Activated effector memory CD4-positive, alpha-beta T cell treated with Interleukin-2 at 50 U/mL for 16 hours (primary cell): ENCODE data around the gene RXYLT1.
"Not testable (repeated sequence)": the region's sequence is repeated elsewhere in the genome, so short reads cannot be mapped to it uniquely, and the experiment has no call there.

Experiments
- DNase-seq: peaks from one replicate; pipeline ENCODE4 v3.0.0-alpha.2; 2020

Gene RXYLT1, protein sequence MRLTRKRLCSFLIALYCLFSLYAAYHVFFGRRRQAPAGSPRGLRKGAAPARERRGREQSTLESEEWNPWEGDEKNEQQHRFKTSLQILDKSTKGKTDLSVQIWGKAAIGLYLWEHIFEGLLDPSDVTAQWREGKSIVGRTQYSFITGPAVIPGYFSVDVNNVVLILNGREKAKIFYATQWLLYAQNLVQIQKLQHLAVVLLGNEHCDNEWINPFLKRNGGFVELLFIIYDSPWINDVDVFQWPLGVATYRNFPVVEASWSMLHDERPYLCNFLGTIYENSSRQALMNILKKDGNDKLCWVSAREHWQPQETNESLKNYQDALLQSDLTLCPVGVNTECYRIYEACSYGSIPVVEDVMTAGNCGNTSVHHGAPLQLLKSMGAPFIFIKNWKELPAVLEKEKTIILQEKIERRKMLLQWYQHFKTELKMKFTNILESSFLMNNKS

DNA sequence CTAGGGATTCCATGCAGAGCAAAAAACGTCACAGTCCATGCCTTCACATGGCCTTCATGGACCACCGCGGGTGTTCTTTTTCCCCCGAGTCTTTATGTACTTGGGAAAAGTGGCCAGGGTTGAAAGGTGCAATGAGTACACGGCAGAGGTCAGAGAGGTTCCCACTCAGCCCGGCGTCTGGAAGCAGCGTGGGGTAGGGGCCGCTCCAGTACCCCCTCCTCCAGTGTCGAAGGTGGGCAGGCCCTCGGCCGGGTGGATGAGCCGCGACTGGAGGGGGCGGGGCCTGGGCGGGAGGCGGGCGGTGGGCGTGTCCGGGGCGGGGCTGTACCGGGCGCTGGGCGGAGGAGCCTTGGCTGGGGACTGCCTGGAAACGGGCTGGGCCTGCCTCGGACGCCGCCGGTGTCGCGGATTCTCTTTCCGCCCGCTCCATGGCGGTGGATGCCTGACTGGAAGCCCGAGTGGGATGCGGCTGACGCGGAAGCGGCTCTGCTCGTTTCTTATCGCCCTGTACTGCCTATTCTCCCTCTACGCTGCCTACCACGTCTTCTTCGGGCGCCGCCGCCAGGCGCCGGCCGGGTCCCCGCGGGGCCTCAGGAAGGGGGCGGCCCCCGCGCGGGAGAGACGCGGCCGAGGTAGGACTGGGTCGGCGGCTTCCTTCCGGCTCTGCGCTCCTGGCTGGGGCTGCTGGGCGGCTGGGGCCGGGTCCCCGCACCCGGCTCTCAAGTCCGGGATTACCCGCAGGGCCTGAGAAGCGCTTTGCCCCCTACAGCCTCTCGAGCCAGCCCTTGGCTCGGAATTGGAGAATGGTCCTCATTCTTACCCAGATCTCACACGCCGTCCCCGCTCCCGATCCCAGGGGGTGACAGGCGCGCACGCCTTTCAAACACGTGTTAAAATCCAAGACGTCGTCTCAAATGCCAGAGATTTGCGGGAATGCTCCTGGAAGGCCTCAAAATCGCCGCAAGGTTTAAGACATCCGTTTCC lies at the start of gene RXYLT1:
RXYLT1 (plus strand) TSS at position 412 of the 984 bp plus-strand sequence; CDS start at position 464, 52 bp downstream.
- peak; percentile 81 for DNase-seq

DNA sequence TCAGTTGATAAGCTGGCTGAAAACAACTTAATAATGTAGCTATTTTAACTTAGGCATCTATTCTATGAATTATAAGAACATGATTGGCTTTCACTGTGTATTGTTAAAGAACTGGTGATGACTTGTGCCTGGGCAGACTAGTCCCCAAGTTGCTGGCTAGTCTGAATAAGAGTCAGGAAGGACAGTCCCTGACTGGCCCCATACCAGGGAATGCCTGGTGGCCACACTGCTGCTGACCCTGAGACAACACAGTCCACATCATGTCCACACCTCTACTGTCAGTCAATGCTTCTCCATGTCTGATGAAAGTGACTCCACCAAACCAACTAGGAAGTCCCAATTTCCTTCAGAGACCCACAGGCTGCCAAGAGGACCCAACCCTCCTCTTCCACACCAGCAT lies 46.9 kb upstream of the RXYLT1 start:
- DNase-seq = not testable (repeated sequence)

DNA sequence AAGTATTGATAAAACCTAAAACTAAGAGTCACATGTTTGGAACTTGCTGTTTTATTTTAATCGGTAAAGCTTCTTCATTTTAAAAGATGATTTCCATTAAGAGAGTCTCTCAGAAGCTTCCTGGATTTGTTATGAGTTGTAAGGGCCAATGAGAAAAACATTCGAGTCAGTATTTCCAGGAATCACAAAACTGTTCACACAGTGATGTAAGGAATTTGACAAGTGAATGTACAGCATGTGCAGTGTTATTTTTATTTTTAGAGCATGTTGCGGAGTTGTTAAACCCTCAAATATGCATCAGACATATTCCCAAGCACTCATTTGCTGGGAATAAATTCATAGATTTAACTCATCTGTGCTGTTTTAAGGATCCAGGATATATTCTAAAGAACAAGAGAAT lies 46.1 kb upstream of the RXYLT1 start:
- DNase-seq = not testable (repeated sequence)

DNA sequence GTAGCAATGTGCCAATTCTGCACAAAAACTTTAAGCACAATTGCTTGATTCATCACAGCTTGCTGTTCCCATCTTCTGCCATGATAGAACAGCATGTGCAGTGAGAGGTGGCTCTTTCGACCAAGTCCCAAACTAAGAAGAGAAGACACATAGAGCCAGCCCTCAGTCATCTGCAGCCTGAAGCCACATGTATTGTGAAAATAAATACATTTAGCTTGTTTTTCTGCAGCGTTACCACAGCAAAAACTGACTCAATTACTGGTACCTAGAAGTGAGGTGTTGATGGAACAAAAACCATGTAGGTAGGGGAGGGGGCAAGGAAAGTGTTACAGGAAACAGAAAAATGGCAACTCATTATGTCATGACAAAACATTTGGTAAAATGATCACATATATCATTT lies 39.2 kb upstream of the RXYLT1 start:
- DNase-seq = not testable (repeated sequence)

DNA sequence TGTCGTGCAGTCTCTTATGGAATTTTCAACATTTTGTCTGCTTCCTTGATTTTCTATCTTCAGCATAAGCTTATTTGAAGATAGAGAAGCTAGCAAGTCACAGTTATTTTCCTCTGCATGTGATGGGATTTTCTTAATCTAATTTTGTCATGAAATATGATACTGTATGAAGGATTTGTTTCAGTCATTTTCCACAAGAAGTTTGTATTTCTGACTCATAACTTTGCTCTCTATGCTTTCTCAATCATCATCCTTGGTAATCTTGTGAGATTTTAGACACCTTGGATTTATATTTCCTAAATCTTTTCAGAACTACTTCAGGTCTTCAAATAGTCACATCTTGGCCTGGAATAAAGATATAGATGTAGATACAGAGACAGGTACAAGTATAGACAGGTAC lies 38.3 kb upstream of the RXYLT1 start:
- not testable (repeated sequence) for DNase-seq

DNA sequence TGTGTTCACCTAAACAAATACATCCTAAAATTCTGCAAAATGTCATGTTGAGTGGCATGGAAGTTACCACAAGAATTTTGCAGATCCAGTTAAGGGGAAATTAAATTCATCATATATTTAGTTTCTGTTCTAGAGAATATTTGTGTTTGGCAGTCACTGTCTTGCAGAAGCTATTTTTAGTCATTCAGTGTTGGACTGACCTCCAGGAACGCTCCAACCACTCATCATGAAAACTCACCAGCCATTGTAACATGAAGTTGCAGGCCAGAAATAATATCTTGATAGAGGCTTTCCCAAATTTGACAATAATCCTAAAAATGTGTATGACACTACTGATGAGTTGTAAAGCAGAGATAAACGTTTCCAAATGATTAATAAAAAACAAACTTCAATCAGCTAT lies 35.6 kb upstream of the RXYLT1 start:
- not testable (repeated sequence) for DNase-seq

DNA sequence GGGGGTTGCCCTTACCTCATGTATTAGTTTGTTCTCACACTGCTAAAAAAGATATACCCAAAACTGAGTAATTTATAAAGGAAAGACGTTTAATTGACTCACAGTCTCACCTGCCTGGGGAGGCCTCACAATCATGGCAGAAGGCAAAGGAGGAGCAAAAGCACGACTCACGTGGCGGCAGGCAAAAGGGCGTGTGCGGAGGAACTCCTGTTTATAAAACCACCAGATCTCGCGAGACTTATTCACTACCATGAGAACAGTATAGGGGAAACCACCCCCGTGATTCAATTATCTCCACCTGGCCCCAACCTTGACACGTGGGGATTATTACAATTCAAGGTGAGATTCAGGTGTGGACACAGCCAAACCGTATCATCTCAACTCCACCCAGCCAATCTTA lies 33.2 kb upstream of the RXYLT1 start:
- not testable (repeated sequence) for DNase-seq

DNA sequence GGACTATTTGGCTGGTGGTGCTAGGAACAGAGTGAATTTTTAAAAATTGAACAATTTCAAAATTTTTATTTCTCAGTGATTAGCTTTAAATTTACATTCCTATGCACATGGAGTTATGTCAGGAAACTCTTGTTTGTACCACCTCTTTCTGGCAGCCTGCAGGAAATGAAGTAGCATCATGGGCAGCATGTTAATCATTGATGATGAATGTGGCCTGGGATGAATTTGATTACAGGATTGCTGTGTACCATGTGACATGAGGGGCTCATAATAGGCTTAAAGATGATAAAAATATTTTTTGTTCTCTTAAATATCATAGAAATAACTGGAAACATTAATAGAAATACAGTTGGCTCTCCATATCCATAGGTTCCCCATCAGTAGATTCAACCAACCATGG lies 32.6 kb upstream of the RXYLT1 start:
- not testable (repeated sequence) for DNase-seq

DNA sequence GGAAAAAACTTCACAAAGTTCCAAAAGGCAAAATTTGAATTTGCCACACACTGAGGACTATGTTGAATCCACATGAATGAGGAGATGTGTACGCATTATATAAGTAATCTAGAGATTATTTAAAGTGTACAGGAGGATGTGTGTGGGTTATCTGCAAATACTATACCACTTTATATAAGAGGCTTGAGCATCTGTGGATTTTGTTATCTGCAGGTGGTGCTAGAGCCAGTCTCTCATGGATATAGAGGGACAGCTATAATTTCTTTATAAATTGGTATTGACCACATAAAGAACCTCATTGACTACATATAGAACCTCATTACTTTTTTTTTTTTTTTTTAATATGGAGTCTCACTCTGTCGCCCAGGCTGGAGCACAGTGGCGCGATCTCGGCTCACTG lies 32.2 kb upstream of the RXYLT1 start:
- DNase-seq = no peak

DNA sequence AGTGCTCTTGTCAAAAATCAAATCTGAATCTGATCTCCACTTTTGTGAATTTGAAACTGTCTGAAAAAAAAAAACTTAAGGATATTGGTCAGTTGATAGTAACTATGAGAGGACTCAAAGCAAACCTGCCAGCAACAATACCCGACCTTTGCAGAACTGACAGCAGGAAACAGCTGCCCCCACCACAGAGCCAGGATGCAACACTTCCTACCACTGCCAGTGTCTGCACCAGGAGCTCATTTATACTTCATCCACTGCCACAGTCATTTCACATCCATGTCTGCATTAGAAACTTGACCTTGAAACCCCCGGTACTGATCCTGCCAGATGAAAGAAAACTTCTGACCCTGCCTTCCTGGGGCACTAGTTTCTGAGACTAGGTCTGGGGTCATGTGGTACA lies 27.4 kb upstream of the RXYLT1 start:
- no peak for DNase-seq

DNA sequence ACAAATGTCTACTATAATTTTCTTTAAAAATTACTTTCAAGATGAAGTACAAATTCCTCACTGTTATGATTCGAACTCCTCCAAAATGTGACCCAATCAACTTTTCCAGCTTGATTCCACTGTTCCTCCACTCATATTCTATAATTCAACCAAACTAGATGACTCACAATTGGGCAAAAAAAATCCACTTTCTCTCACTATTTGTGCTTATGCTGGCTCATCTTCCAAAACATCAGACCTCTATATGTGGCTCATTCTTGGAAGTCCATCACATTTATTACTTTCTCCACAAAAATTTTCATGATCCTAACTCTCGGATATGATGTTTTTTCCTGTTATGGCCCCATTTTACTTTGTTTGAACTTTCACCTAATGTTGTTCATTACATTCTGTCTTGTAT lies 26.9 kb upstream of the RXYLT1 start:
- DNase-seq = no peak

DNA sequence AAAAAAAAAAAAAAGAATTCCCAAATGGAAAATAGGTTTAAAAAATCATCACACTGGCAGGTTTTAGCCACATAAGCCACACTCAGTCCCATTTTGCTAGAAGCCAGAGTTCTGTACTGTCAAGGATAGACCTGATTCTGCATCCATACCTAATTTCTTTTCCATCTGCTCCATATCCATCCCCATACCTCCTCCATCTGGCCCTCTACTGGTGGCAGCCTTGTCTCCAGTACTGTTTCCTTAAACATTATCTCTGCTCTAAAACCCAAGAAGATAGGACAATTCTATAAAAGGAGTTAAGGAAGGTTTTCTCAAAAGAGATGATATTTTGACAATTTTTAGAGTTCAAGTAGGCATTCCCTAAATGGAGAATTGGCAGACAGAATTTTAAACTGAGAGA lies 26.0 kb upstream of the RXYLT1 start:
- DNase-seq = no peak

DNA sequence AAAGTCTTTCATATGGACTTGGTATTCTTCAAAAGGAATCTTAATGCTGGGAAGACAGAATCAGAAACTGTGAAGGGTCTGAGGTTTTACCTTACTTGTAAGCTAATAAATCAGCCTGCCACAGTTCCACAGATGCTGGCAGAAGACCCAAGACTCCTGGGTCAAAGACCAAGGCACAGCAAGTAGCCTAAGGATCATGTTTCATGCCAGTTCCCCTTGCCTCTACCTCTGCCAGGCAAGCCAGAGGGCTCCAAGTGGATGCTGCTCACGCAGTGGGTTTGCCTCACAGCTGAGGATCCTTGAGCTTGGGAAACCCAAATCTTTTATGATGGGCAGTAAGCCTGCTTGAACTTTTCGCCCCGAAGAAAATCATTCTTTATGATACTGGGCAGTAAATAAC lies 15.2 kb upstream of the RXYLT1 start:
- DNase-seq = no peak

DNA sequence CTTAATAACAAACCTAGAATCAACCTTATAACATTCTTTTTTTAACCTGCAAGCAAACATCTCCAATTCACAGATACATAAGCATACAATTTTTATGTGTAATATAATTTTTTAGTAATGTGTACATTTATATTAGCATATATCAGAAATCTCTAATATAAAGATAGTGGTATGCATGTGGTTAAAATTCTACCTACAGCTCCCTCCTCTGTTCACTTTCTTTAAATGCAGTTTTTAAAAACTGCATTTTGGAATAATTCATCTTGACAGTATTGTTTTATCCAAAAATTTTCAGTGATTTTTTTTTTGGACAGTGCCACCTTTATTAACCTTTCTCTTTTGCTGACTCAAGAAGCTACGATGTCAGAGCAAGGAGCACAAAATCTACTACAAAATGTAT lies 13.2 kb upstream of the RXYLT1 start:
- no peak for DNase-seq

DNA sequence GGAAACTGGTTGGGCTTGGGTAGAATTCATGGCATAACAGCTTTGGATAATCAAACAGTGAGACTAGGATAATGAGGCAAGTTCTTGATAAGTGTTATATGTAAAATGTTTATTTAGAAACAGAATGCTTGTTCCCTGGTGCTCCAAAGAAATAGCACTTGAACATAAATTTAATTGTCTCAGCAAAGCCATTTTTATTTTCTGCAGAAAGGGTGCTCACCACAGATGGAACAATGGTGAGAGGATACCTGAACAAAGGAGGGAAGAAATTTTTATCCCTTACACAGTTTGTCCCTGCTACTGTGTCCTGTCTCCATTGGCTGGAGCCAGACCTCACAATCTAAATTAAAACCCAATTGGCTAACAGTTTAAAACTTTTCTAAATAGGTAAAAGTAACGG lies 9.3 kb upstream of the RXYLT1 start:
- no peak for DNase-seq

DNA sequence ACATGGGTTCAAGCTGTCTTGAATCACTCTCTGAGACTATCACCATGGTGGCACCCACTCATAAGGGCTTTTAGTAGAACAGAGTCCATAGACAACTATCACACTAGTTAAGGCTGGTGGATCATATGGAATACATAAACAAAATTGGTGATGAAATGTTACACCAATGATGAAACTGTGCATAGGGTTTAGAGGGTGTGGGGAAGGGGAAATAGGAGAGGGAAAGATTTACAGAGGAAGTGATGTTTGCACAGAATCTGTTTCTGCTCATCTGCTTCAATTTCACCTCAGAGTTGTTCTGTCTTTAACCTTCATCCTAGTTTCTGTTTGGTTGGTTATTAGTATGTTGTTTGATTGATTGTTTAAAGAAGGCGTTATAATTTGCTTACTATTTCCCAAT lies 2.4 kb upstream of the RXYLT1 start:
- DNase-seq = no peak

DNA sequence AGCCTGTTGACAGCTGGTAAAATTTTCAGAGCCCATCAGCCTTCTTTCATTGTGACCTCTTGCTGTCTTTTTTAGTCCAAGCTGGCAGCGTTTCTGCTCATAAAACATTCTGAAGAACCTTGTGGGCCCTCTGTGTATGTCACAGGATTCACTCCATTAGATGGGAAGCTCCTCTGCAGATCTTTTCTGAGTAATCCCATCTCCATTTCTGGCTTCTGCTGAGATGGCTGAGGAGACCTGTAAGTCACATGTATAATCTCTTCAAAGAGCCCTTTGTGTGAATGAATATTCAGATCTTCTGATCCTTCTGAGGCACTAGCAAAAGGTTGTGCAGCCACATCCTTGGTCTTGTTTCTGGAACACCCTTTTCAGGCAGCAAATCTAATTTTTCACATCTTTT lies 2.8 kb downstream of the RXYLT1 start:
- no peak for DNase-seq

DNA sequence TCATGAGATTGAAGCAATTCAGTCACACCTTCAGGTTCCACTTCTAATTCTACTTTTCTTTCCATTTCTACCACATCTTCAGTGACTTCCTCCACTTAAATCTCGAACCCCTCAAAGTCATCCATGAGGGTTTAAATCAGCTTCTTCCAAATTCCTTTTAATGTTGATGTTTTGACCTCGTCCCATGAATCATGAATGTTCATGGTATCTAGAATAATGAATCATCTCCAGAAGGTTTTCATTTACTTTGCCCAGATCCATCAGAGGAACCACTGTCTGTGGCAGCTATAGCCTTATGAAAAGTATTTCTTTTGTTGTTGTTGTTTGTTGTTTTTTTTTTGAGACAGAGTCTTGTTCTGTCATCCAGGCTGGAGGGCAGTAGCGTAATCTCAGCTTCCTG lies 7.6 kb downstream of the RXYLT1 start:
- DNase-seq = no peak

DNA sequence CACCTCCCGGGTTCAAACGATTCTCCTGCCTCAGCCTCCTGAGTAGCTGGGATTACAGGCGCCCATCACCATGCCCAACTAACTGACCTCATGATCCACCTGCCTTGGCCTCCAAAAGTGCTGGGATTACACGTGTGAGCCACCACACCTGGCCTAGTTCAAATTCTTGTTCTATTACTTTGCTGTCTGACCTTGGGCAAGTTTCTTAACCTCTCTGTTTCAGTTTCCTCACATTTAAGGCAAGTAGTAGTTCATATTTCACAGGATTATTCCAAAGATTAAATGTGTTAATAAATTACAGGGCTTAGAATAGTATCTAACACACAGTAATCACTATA lies 10.9 kb downstream of the RXYLT1 start:
- no peak for DNase-seq

DNA sequence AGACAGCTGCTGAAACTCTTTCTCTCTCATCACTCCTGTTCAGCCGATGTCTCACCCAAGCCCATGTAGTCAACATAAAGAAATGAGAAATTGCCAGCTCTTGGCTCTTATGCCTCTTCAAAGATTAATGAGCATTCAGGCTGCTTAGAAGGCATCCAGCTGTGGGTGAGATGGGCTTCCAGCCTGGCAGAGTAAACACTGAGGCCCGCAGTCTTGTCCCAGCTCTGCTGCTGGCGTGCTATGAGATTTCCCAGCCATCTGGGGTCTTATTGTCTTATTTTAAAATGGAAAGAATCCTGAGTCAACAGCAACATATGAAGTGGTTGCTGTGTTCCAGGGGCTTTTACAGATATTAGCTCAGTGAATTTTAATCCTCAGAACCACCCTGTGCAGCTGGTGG lies 12.6 kb downstream of the RXYLT1 start:
- DNase-seq = no peak

DNA sequence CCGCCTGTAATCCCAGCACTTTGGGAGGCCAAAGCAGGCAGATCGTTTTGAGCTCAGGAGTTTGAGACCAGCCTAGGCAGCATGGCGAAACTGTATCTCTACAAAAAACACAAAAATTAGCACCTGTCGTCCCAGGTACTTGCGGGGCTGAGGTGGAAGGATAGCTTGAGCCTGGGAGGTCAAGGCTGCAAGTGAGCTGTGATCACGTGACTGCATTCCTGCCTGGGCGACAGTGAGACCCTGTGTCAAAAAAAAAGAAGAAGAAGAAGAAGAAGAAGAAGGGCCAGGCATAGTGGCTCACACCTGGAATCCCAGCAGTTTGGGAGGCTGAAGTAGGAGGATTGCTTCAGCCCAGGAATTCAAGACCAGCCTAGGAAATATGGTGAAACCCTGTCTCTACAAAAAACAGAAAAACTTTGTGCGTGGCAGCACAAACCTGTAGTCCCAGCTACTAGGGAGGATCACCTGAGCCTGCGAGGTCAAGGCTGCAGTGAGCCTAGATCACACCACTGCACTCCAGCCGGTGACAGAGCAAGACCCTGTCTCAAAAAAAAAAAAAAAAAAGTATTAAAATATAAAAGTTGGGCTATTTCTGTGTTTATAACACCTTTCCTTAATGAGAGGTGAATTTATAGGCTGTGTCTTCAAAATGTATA lies 15.5 kb downstream of the RXYLT1 start:
- no peak for DNase-seq

DNA sequence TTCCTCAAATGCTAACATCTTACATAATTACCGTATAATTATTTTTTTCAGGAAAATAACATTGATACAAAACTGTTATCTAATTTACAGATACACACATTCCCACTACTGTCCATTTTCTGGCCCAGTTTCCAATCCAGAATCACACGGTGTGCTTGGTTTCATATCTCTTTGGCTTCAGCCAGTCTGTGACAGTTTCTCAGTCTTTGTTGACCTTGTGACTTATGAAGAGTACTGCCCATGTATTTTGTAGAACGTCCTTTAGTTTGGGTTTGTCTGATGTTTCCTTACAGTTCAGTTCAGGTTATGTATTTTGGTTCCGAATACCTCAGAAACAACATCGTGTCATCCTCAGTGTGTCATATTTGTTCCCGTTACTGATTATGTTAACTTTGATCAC lies 16.2 kb downstream of the RXYLT1 start:
- no peak for DNase-seq

DNA sequence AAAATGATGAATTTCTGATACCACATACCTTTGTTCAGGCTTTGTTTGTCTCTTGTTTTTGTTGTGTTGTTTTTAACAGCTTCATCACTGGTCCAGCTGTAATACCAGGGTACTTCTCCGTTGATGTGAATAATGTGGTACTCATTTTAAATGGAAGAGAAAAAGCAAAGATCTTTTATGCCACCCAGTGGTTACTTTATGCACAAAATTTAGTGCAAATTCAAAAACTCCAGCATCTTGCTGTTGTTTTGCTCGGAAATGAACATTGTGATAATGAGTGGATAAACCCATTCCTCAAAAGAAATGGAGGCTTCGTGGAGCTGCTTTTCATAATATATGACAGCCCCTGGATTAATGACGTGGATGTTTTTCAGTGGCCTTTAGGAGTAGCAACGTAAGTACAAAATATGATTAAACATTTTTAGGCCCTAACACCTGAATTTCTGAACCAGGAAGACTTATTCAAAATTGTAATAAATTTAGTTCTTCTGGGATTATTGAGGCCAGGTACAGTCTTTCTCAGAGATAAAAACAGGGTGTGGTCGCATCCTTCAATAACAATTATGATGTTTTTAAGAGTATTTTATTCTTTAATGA lies 22.4 kb downstream of the RXYLT1 start:
- no peak for DNase-seq
